Bone marrow (tissue), 2 donors: ENCODE measurements around the gene MID2.
"Not testable (repeated sequence)": the region's sequence is repeated elsewhere in the genome, so short reads cannot be mapped to it uniquely, and the experiment has no call there.

ENCODE experiments used
- DNase-seq, 2 donors: peaks; one replicate each; lab custom pipeline; 2025; lab: John Stamatoyannopoulos, UW

The MID2 gene

GRCh38 chrX:107842715-107843400 lies 17.2 kb downstream of the MID2 start:
- DNase-seq = no peak

DNA sequence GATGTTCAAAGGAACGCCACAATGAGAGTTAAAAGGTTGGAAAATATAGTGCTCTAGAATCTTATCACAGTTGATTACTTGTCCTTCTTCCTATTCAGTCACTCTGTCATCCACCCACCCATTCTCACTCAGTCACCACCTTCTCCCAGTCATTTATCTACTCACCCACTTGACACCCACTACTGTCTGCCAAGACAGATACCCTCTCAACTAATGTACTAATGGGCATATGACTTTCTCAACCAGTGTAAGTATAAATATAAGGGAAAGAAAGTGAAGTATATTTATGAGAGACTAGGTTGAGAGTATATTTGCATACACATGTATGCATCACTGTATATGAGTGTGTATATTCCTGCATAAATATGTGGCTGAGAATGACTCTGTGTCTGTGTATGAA lies 20.0 kb downstream of the MID2 start:
- no peak for DNase-seq

DNA sequence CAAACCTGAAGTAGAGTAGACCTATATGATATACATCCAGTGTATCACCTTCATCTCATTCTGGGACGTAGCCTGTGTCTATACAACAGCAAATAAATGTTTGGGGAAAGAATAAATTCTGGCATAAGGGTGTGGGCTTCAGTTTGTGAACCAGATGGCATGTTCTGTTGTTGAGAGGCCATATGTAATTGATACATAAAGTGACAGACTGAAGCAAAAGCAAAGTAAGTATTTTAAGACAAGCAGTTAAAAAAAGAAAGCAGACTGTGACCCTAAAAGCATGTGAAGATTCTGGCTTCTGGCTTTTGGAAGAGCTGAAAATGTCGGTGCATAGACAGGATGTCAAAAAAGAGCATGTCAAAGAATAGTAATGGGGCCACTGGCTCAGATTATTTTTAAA lies 22.9 kb downstream of the MID2 start:
- no peak for DNase-seq

DNA sequence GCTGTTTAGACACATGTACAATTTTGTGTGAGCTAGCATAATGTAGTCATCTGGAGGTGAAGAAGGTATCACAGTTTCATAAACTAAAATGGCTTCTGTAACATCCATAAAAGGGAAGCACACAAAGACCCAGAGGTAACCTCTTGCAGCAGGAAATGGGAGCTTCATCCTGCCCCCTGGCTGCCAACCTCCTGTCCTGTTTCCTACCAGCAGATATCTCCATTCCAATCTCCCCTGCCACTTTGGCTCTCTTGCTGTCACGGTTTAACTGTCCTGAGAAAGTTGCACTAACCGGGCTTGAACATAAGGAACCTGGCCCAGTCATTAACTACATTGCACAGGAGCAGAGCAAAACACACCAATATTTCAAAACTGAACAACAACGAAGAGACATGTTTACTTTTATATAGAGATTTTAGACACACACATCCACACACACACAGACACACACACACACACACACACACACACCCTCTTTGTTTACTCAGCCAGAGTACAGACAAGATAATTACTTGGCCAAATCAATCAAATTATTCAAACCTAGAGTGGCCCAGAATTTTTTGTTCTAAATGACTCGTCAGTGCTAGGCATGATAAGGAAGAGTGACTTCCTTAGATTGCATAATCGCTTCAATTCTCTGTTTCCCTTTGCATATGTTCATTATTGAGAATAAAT lies 24.2 kb downstream of the MID2 start:
- DNase-seq = no peak

GRCh38 chrX:107850422-107850765 lies 24.7 kb downstream of the MID2 start:
- no peak for DNase-seq

- no peak for DNase-seq
Observed at GRCh38 chrX:107851215-107851614, 25.5 kb downstream of the MID2 start.

GRCh38 chrX:107851665-107852064 lies 26.0 kb downstream of the MID2 start:
- DNase-seq = not testable (repeated sequence)

- no peak for DNase-seq
Observed at GRCh38 chrX:107856289-107856688, 30.6 kb downstream of the MID2 start.

GRCh38 chrX:107857041-107857440 lies 31.4 kb downstream of the MID2 start:
- DNase-seq = not testable (repeated sequence)

DNA sequence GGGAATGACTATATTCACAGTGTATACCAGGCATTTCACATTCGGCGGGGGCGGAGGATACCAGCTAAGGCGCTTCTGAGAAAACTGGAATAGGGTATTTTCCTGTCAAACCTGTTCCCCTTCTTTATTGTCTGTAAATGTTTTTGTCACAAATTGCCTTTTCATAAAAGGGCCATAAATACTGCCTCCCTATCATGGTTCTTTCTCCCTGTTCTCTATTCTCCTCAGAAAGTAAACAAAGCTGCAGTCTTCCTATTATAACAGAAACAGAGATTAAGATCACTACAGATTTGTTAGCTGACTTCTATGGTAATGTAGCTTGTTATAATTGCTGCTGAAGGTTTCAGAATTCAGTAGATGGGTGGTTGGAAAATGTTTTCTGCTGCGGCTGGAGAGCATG lies 32.2 kb downstream of the MID2 start:
- no peak for DNase-seq

DNA sequence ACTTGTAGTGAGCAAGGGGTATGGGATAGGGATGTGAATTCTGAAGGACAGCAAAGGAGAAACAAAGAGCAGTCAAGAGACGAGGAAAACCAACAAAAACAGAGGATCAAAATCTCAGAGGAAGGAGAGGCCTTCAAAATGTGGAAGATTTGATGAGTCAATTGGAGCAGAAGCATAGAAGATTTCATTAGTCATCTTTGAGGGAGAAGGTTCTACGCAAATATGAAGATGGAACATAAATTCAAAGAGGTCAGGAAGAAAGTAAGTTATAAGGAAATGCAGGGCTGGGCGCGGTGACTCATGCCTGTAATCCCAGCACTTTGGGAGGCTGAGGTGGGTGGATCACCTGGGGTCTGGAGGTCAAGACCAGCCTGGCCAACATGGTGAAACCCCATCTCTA lies 35.4 kb downstream of the MID2 start:
- DNase-seq = no peak

DNA sequence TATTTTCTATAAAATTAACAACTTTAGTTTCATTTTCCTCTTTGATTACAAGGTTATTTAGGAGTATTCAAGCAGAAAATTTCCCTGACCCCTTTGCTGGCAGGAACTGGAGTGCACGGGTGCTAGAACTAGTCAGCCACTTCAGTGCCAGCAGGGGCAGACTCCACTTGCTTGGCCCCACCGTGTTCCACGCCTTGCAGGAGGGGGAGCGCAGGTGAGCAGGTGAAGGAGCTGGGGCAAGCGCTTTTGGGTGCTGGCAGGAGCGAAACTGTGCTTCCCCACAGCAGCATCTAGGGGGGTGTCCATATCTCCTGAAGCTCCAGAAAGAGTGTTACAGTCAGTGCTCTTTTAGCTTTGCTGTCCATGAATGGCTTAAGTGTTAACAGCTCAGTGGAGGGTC lies 45.5 kb downstream of the MID2 start:
- DNase-seq = no peak

DNA sequence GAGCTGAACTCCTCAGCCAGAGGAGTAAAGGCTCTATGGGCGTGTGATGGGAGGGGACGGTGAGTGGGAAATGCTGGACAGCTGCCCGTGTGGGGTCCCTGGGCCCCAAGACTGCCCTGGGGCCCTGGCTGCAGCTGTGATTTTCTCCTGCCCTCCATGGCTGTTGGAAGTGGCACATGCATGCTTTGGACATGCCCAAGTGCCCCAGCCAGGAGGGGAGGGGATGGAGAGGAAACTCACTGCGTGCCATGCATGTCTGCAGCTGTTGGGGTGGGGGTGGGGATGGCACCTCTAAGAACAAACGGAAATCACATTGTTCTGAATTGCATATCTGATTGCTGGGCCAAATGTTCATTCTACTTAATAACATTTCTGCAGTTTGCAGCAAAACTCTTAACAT lies 52.4 kb downstream of the MID2 start:
- DNase-seq = no peak

GRCh38 chrX:107880054-107880610 lies 54.5 kb downstream of the MID2 start:
- DNase-seq = no peak

- DNase-seq = peak in 1 of 2 donors; percentile 1
Observed at GRCh38 chrX:107894038-107894437, 68.4 kb downstream of the MID2 start.

DNA sequence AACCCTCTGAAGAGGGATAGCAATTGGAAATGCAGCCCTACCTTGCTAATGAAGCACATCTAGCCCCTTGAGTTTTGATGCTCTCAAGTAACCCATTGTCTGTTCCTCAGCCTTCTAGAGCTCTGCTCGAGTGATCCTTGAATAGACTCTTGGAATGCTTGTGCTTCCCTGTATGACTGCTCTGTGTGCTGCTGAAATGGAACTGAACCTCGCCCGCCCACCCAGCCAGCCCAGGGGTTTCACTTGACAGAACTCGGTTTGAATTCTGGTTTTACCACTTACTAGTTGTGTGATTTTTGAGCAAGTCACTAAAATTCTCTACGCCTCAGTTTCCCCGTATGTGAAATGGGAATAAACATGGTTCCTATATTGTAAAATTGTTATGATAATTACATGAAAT lies 77.1 kb downstream of the MID2 start:
- no peak for DNase-seq

- DNase-seq = no peak
Observed at GRCh38 chrX:107905366-107905765, 79.7 kb downstream of the MID2 start.

- no peak for DNase-seq
Observed at GRCh38 chrX:107924136-107924746, 98.6 kb downstream of the MID2 start.

DNA sequence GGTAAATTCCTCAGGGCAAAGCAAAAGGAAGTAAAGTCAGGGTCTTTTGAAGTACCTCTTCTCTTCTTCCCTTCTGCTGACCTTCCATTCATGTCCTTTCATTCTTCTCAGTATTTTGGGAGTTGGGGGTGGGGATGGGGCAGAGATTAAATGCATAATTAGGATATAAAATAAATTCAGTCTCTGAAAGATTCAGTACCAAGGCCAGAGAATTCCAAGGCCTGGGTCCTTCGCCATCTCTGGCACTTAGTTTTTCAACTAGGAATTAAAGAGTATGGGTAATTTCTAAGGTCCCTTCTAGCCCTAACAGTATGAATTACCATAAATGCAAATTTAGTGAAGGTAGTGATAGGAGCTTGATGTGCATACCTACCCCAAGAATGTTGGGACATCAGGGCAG lies 108.6 kb downstream of the MID2 start:
- DNase-seq = no peak

DNA sequence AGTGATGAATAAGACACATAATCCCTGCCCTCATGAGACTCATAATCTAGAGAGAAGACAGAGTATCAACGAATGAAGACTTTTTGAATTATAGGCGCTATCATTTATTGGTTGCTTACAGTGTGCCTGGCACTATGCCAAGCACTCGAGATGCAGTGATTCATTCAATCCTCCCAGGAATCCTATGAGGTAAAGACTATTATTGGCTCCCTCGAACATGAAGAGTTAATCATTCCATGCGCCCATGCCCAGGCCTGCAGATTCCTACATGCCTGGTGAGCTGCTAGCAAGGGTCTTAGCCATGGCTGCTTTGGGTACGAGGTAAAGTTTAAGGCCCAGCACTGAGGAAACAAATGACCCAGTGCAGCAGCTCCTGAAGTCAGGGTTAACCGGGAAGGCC lies 109.5 kb downstream of the MID2 start:
- DNase-seq = no peak

GRCh38 chrX:107935664-107936433 lies 110.2 kb downstream of the MID2 start:
- no peak for DNase-seq

DNA sequence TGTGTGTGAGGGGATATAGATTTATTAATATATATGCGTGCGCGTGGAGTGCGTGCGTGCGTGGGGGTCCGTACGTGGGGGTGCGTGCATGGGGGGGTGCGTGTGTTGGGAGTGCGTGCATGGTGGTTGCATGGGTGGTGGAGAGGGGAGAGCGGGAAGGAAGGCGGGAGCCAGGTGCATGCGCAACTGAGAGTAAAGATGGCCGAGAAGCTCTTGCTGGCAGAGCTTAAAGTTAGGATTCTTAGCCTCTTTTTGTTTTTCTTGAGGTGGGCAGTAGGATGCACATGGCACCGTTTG lies 110.7 kb downstream of the MID2 start:
- DNase-seq = no peak

- DNase-seq = no peak
Observed at GRCh38 chrX:107940095-107940494, 114.4 kb downstream of the MID2 start.
